ENCODE results near the gene APP.

The APP gene

GRCh38 chr21:26020081-26020480 lies 150.5 kb downstream of the APP start:
- Histone ChIP-seq H3K4me1 (ENCODE audit: control insufficient read depth, insufficient read depth, low read length) (peaks cover 2% of the 10 kb centered on the region; the same call in 1 of the 2 replicates), H3K9me3 (ENCODE audit: control insufficient read depth, insufficient read depth, low read depth, low read length) (no peaks in the 10 kb centered on the region), H3K36me3 (ENCODE audit: control insufficient read depth in 2 of 2, insufficient read depth in 1 of 2, low read length in 2 of 2) (peaks cover 8 to 19% of the 10 kb centered on the region in 2 experiments; a peak in 2 of 3 replicates), H3K4me3 (ENCODE audit: low read depth, low read length) (no peak overlapping the region), H3K27ac (ENCODE audit: extremely low read depth, low read depth, low read length) (no peak overlapping the region)
- ChIA-PET POLR2A (no interaction called here), CTCF (interaction anchor here (0.7 to 1.4 kb wide), 3 partner anchors 10 to 149 kb away, joined by 3 to 5 read pairs (median 4); no protein-coding TSS in a partner anchor)
- TF ChIP-seq ZNF701 (tag by site-specific recombination; IDR thresholded peaks at IDR 0.05) (no peak), ZSCAN5A (tag by site-specific recombination; IDR thresholded peaks at IDR 0.05) (no peak), WT1 (tag by site-specific recombination; IDR thresholded peaks at IDR 0.05) (no peak), ZNF223 (tag by site-specific recombination; IDR thresholded peaks at IDR 0.05) (no peak), HOXD13 (CRISPR knock-in tag; IDR thresholded peaks at IDR 0.05; ENCODE audit: borderline replicate concordance) (no peak), ZNF521 (tag by site-specific recombination; IDR thresholded peaks at IDR 0.05) (no peak), ZNF26 (tag by site-specific recombination; IDR thresholded peaks at IDR 0.05) (no peak), HOXA7 (CRISPR knock-in tag; IDR thresholded peaks at IDR 0.05; ENCODE audit: borderline replicate concordance) (no peak), ATF2 (tag by site-specific recombination; IDR thresholded peaks at IDR 0.05; ENCODE audit: low read depth) (no peak), SALL2 (tag by site-specific recombination; IDR thresholded peaks at IDR 0.05; ENCODE audit: borderline replicate concordance) (no peak), ZNF16 (tag by site-specific recombination; IDR thresholded peaks at IDR 0.05; ENCODE audit: low read depth) (no peak), SP2 (tag by site-specific recombination; IDR thresholded peaks at IDR 0.05) (no peak), ZNF777 (tag by site-specific recombination; IDR thresholded peaks at IDR 0.05; ENCODE audit: borderline replicate concordance) (no peak), ZBTB26 (tag by site-specific recombination; optimal IDR thresholded peaks at IDR 0.05) (no peak), ZNF214 (tag by site-specific recombination; IDR thresholded peaks at IDR 0.05; ENCODE audit: borderline replicate concordance) (no peak), KLF16 (tag by site-specific recombination; IDR thresholded peaks at IDR 0.05) (no peak), INSM2 (tag by site-specific recombination; IDR thresholded peaks at IDR 0.05) (no peak), ZNF248 (tag by site-specific recombination; IDR thresholded peaks at IDR 0.05) (no peak), YY2 (tag by site-specific recombination; IDR thresholded peaks at IDR 0.05) (no peak), ZNF324 (tag by site-specific recombination; IDR thresholded peaks at IDR 0.05) (no peak)

Measured in HEK293 (cell line).